ENCODE results near the gene OR2AT4. TPM values are rescaled to one million over a fixed set of nuclear protein-coding genes. Genes with fewer than 3 reads are reported as not detected.

OR2AT4 gene
- total RNA-seq, result under 1 TPM in 1 of 2 donors, not detected in 1; under 0.01 TPM

- no peak for ATAC-seq
- no peak for TF ChIP-seq POLR2A (IDR thresholded peaks at IDR 0.05)
- TF ChIP-seq, protein P1, sequence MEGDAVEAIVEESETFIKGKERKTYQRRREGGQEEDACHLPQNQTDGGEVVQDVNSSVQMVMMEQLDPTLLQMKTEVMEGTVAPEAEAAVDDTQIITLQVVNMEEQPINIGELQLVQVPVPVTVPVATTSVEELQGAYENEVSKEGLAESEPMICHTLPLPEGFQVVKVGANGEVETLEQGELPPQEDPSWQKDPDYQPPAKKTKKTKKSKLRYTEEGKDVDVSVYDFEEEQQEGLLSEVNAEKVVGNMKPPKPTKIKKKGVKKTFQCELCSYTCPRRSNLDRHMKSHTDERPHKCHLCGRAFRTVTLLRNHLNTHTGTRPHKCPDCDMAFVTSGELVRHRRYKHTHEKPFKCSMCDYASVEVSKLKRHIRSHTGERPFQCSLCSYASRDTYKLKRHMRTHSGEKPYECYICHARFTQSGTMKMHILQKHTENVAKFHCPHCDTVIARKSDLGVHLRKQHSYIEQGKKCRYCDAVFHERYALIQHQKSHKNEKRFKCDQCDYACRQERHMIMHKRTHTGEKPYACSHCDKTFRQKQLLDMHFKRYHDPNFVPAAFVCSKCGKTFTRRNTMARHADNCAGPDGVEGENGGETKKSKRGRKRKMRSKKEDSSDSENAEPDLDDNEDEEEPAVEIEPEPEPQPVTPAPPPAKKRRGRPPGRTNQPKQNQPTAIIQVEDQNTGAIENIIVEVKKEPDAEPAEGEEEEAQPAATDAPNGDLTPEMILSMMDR (IDR thresholded peaks at IDR 0.05), result no peak
- 74 to 79% methylated on average over 7 to 9 of the region's 9 CpGs for WGBS, 2 donors
These were observed at the start of gene OR2AT4 for GRCh38 chr11:75096456-75097172. Gene OR2AT4, minus strand, starts transcription at chr11:75096876.

GRCh38 chr11:75145972-75146519, 49.4 kb upstream of the OR2AT4 start:
- Histone ChIP-seq H3K9me3 (no peaks in the 10 kb centered on the region), H3K36me3 (replicated peaks in 1 of 2; ENCODE audit: insufficient read depth in 1 of 2, low read depth in 2 of 2) (no peaks in the 10 kb centered on the region), H3K27me3 (no peaks in the 10 kb centered on the region), H3K27ac (no peak overlapping the region), H3K4me3 (no peak overlapping the region), H3K4me1 (peaks cover 20% of the 10 kb centered on the region)
- WGBS, 2 donors, result 54 to 63% methylated on average over 6 of the region's 6 CpGs
- no peak for DNase-seq
- intact Hi-C loops (cut with DNase I), result no loop called here
- TF ChIP-seq, protein P1 (IDR thresholded peaks at IDR 0.05), result no peak
- no peak for TF ChIP-seq POLR2A (IDR thresholded peaks at IDR 0.05)
- no peak for ATAC-seq

More at GRCh38 chr11:75096456-75097172, at the start of gene OR2AT4:
- Histone ChIP-seq H3K4me3 (no peak within 1 kb of the TSS), H3K9me3 (no peaks in the 10 kb centered on the region), H3K36me3 (replicated peaks in 1 of 2; ENCODE audit: insufficient read depth in 1 of 2, low read depth in 2 of 2) (no peaks in the 10 kb centered on the region), H3K27ac (no peak within 1 kb of the TSS), H3K27me3 (no peaks in the 10 kb centered on the region), H3K4me1 (no peaks in the 10 kb centered on the region)
- no peak for DNase-seq
- intact Hi-C loops (cut with DNase I), result no loop called here

- H3K4me1 ChIP-seq, result peaks cover 13% of the 10 kb centered on the region
- no peak for DNase-seq
- H3K27ac ChIP-seq, result no peak overlapping the region
- H3K36me3 ChIP-seq (replicated peaks in 1 of 2; ENCODE audit: insufficient read depth in 1 of 2, low read depth in 2 of 2), result no peaks in the 10 kb centered on the region
- no peak for ATAC-seq
- H3K4me3 ChIP-seq, result no peak overlapping the region
- no peak for TF ChIP-seq POLR2A (IDR thresholded peaks at IDR 0.05)
- TF ChIP-seq, protein P1 (IDR thresholded peaks at IDR 0.05), result no peak
- WGBS, 2 donors, result 69 to 75% methylated on average over 9 of the region's 9 CpGs
- no peaks in the 10 kb centered on the region for H3K27me3 ChIP-seq
- intact Hi-C loops (cut with DNase I), result no loop called here
- H3K9me3 ChIP-seq, result no peaks in the 10 kb centered on the region
These were observed 48.7 kb upstream of the OR2AT4 start for GRCh38 chr11:75145196-75145971.

DNA sequence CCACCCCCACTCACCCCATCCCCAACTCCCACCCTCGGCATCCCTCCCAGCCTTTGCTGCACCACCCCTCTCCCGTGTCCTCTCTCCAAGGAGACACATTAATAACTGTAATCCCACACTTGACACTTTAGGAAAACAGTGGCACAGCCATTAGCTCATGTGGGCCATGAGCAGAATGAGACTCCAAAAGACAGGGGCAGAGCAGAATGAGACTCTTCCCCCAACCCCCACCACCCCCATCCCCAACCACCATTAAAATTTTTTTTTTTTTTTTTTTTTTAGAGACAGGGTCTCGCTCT, 48.0 kb upstream of the OR2AT4 start:
- ATAC-seq (no peak), DNase-seq (no peak)
- TF ChIP-seq POLR2A (IDR thresholded peaks at IDR 0.05), result no peak
- TF ChIP-seq, protein P1 (IDR thresholded peaks at IDR 0.05), result no peak
- intact Hi-C loops (cut with DNase I), result loop anchor here (5.0 kb wide), 2 partner anchors 63 to 103 kb away; no protein-coding TSS in a partner anchor
- H3K4me1 ChIP-seq, result peaks cover 6% of the 10 kb centered on the region
- no peaks in the 10 kb centered on the region for H3K9me3 ChIP-seq
- no peak overlapping the region for H3K27ac ChIP-seq
- no peaks in the 10 kb centered on the region for H3K27me3 ChIP-seq
- WGBS, 2 donors, result 0 to 47% methylated on average over 1 to 3 of the region's 3 CpGs
- no peaks in the 10 kb centered on the region for H3K36me3 ChIP-seq (replicated peaks in 1 of 2; ENCODE audit: insufficient read depth in 1 of 2, low read depth in 2 of 2)
- H3K4me3 ChIP-seq, result no peak overlapping the region

Data from body of pancreas (tissue), 4 donors.